H1 (cell line): ENCODE results near the gene NKAIN2. TPM values are rescaled to one million over a fixed set of nuclear protein-coding genes. Genes with fewer than 3 reads are reported as not detected.

Experiments
- KDM1A ChIP-seq: fragments of 200-600, 300-600 bp; sonication (generic); IDR thresholded peaks from 2 replicates; pipeline ENCODE4 v1.7.1; 2016; ENCODE audit warnings: mild to moderate bottlenecking, low read length, borderline replicate concordance
- RAD21 ChIP-seq, 2 experiments: IDR thresholded peaks in 1 of 2; conservative IDR thresholded peaks in 1 of 2; 2 replicates each; pipeline ENCODE4 v1.6.1; 2011; ENCODE audit warnings: low read depth in 2 of 2, low read length in 2 of 2, improper control_type of control experiment in 1 of 2, inconsistent platforms in 1 of 2, mild to moderate bottlenecking in 1 of 2, moderate library complexity in 1 of 2
- TAF1 ChIP-seq: IDR thresholded peaks from 2 replicates; pipeline ENCODE4 v1.6.1; 2011; ENCODE audit warnings: mild to moderate bottlenecking, low read depth, low read length
- polyA plus RNA-seq, 7 experiments: library from polyadenylated mRNA; depleted of rRNA in 3 of 7; stranded (reverse) in 5 of 7; unstranded in 2 of 7; fragments of >200 nt in 5 of 7; fragments of 200-250 nt in 2 of 7; gene quantifications; 1 replicate in 5 of 7; 2 replicates in 1 of 7; 4 replicates in 1 of 7; pipeline versions ENCODE4 v1.2.1 to v1.2.3, GENCODE V29; 2011 to 2013; ENCODE audit warnings: missing spikeins in 2 of 7, mixed read lengths in 2 of 7
- total RNA-seq: library from RNA; stranded (reverse); fragmentation: NEBNext Ultra II Directional; extraction: Animal tissue kit (Norgen Biotek cat#: 25700); gene quantifications from 2 replicates; pipeline ENCODE4 v1.2.1, GENCODE V29; 2021

NKAIN2 gene
- total and polyA plus RNA-seq, 2 of the 8 experiments (the other 6 are each of a cell fraction or from before 2014, with no cell fraction given) = 0.20 to 0.34 TPM

DNA sequence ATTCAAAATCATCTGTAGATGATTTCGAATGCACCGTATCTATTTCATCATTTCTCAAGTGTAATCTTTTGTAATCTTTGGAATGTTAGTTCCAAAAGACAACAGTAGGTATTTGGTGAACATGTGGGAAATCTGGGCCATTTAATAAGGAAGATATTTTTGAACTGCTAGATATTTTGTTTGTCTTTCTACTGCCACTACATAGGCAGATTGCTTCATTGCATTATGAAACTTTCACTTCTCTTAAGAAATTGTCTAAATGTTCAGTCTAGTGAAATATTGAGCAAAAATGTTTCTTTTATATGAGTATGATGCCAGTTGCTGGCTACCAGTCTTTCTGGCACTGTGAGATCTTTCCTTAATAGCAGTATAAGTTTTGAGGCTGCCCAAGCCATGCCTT is 630.8 kb downstream of the NKAIN2 start (continued):
- TF ChIP-seq KDM1A (no peak), RAD21 (IDR thresholded peaks at IDR 0.05 in 1 of 2, conservative IDR thresholded peaks at IDR 0.05 in 1 of 2; ENCODE audit: low read depth in 2 of 2, low read length in 2 of 2) (no peak), TAF1 (no peak)
